ENCODE results near the gene UBL4B. TPM values are rescaled to one million over a fixed set of nuclear protein-coding genes. Genes with fewer than 3 reads are reported as not detected.
A peak's percentile ranks its signal among the peaks of the same experiment; 100 is the strongest.

UBL4B gene
- total RNA-seq, 1 experiment from 2014 or later = not detected

- in situ Hi-C loops (cut with HindIII; ENCODE audit: low sequenced_read_pairs) = no loop called here
- no peak for DNase-seq (ENCODE audit: low spot score)
Observed at GRCh38 chr1:110107867-110108469, 4.3 kb upstream of the UBL4B start.

- DNase-seq (ENCODE audit: low spot score) = no peak
- in situ Hi-C loops (cut with HindIII; ENCODE audit: low sequenced_read_pairs) = no loop called here
Observed at GRCh38 chr1:110111081-110111480, 1.2 kb upstream of the UBL4B start.

DNA sequence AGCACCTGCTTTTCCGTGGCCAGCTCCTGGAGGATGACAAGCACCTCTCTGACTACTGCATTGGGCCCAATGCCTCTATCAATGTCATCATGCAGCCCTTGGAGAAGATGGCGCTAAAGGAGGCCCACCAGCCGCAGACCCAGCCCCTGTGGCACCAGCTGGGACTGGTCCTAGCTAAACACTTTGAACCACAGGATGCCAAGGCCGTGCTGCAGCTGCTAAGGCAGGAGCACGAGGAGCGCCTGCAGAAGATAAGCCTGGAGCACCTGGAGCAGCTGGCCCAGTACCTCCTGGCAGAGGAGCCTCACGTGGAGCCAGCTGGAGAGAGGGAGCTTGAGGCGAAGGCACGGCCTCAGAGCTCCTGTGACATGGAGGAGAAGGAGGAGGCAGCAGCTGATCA is 413 bp downstream of the UBL4B start:
- in situ Hi-C loops (cut with HindIII; ENCODE audit: low sequenced_read_pairs) = no loop called here
- DNase-seq (ENCODE audit: low spot score) = no peak

DNA sequence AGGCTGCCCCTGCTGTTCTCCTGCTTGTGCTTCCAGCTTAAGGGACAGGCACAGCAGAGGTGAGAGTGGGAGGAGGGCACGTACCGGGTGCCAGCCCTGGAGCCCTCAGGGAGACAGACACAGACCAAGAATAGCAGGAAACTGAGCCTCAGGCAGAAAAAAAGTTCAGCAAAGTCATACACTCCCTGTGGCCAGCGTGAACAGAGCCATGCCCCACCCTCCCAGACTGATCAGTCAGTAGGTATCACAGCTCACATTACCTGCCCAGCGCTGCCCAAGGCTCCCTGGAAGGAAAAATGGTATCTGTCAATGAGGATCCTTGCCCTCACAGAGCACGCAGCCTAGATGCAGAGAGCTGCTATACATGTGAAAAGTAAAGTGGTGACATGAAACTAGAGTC is 1.3 kb downstream of the UBL4B start:
- in situ Hi-C loops (cut with HindIII; ENCODE audit: low sequenced_read_pairs) = no loop called here
- DNase-seq (ENCODE audit: low spot score) = no peak

- no peak for DNase-seq (ENCODE audit: low spot score)
- in situ Hi-C loops (cut with HindIII; ENCODE audit: low sequenced_read_pairs) = no loop called here
Observed at GRCh38 chr1:110114173-110114572, 1.9 kb downstream of the UBL4B start.

DNA sequence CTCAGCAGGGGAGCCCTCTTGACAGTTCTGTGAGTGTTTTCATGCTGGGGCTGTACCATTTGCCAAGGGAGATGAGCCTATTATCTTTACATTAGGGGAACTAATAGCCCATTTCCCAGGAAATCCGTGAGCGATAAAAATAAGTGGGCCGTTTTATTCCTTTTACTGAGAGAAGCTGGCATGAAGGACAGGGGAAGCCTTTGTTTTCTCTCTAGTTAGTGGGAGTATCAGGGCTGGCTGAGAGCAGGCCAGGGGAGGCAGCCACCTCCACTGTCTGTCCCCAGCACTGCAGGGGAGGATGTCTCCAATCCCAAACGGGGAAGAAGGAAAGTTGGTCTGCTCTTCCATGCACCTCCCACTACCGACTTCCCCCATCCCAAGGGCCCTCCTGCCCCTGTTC is 2.5 kb downstream of the UBL4B start:
- DNase-seq (ENCODE audit: low spot score) = no peak
- in situ Hi-C loops (cut with HindIII; ENCODE audit: low sequenced_read_pairs) = no loop called here

DNA sequence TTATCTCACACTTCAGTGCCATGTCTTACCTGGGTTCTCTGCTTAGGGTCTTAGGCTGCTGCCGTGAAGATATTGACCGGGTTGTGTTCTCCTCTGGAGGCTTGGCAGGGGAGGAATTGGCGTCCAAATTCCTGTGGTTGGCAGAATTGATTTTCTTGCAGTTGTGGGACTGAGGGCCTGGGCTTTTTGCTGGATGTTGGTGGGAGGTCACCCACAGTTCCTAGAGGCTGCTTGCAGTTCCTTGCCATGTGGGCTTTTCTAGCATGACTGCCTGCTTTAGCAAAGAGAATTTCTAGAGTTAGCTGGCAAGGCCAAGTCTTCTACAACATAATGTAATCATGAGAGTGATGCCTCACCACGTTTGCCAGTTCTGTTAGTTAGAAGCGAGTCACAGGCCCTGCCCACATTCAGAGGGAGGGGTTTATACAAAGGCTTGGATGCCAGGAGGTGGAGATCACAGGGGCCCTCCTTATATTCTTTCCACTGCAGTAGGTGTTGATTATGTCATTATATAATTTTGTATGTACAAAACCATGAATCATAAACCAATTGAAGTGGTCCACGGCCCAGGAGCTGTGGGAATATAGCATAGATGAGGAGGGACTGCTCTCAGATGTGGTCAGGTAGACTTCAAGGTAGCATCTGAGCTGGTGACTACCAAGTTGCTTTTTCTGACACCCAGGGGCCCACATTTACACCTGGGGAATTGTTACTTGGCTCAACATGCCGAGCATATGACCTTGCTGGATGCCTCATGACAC is 6.6 kb downstream of the UBL4B start:
- in situ Hi-C loops (cut with HindIII; ENCODE audit: low sequenced_read_pairs) = no loop called here
- DNase-seq (ENCODE audit: low spot score) = no peak

- in situ Hi-C loops (cut with HindIII; ENCODE audit: low sequenced_read_pairs) = no loop called here
- no peak for DNase-seq (ENCODE audit: low spot score)
Observed at GRCh38 chr1:110119843-110120242, 7.6 kb downstream of the UBL4B start.

GRCh38 chr1:110120960-110121561 is 8.8 kb downstream of the UBL4B start:
- in situ Hi-C loops (cut with HindIII; ENCODE audit: low sequenced_read_pairs) = no loop called here
- no peak for DNase-seq (ENCODE audit: low spot score)

DNA sequence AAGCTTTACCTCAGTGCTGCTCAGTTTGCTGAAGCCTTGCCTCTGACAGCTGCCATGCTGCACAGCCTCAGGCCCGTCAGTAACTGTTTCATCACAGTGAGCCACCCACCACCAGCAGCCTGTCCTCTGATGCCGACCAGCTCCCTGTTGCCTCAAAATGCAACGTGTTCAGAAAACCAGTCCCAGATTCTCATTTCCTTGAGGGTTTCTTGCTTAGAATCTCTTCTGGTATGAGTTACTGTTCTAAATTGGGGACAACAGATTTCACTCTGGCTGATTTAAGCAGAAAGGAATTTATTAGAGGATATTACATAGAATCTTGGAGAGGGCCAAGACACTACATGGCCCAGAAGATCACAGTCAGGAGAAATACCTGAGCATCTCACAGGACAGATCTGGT is 11.0 kb downstream of the UBL4B start:
- DNase-seq (ENCODE audit: low spot score) = no peak
- in situ Hi-C loops (cut with HindIII; ENCODE audit: low sequenced_read_pairs) = no loop called here

DNA sequence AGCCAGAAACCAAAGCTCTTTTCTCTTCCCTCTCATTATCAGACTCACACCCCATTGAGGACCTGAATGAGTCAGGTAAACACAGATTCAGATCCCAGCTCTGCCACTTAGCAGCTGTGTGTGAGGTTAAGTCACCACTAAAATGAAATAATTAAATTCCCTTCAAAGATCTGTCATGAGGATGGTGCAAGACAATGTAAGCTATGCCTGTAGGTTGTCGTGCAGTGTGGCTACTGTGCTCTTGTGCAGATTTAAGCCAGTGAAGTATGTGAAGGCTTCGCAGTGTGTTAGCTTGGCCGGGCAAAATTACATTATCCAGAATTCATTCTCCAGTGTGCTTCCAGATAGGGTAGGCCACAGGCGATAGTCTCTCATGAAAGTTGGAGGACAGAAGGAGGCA is 13.6 kb downstream of the UBL4B start:
- no peak for DNase-seq (ENCODE audit: low spot score)
- in situ Hi-C loops (cut with HindIII; ENCODE audit: low sequenced_read_pairs) = no loop called here

DNA sequence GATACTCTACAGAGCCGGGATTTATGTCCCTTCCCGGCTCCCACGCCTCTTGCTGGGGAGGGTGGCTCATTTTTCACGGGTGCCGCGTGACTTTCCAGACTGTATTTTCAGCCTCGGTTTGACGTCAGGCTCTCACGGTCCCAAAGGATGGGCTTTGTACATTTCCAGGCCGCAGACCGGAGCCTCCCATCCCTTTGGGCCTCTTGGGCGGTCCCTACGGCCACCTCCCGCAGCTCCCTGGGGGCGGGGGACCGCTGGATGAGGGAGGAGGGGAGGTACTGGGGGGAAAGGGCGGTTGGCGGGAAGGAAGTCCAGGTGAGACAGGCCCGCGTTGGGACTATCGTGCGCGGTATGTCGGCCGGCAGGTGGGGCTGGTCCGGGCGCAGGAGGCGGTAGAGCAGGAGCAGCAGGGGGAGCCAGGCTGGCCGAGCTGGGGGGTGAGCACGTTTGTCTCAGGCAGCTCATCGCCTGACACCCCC is 17.9 kb downstream of the UBL4B start:
- no peak for DNase-seq (ENCODE audit: low spot score)
- in situ Hi-C loops (cut with HindIII; ENCODE audit: low sequenced_read_pairs) = no loop called here

DNA sequence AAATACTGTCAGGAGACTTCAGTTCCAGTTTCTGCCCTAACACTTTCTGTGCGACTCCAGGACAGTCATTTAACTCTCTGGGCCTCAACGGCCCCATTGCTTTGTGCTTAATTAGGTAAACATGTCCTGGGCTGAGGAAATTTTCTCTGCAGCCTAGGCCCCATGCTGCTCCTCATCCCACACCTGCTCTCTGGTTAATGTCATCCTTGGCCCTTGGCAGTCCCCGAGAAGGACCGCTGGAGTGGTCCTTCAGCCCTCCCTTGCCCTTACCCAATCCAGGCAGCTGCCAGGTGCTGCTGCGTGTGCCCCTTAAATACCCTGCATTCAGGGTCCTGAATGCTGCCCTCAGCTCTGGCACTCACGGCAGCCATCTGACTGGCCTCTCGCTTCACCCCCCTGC is 18.7 kb downstream of the UBL4B start:
- DNase-seq (ENCODE audit: low spot score) = no peak
- in situ Hi-C loops (cut with HindIII; ENCODE audit: low sequenced_read_pairs) = no loop called here

DNA sequence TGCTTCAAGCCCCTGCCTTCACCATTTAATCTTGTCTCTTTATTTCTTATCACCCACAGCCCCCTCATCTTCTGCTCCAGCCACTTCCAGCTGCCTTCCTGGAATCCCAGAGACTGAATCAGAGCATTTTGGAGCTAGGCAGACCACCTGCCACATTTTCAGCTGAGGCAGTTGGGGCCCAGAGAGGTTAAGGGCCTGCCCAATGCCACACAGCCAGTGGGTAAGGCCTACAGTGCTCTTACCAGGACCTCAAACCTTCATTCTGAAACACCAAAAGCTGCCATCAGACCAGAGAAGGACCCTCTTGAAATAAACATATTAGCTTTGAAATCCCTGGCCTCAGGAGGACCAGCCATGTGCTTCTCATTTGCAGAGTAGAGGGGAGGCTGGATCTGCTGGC is 20.4 kb downstream of the UBL4B start:
- no peak for DNase-seq (ENCODE audit: low spot score)
- in situ Hi-C loops (cut with HindIII; ENCODE audit: low sequenced_read_pairs) = no loop called here

DNA sequence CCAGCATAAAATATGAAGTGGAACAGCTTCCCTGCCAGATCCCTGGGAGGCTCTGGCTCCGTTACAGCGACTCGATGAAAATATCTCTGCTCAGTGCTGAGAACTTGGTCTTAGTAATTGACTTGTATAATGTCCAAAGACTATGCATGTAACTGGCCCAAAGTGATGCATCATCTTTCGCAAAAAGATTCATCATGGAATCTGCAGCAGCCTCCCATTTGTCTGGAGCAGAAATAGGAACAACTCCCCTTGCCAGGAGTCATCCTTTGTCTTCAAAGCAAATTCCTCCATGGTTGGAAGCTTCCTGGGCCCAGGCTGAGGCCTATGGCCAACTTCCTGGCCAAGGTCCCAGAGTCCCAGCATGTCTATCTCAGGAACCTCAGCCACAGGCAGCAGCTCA is 21.2 kb downstream of the UBL4B start:
- in situ Hi-C loops (cut with HindIII; ENCODE audit: low sequenced_read_pairs) = no loop called here

GRCh38 chr1:110134050-110134595 is 21.9 kb downstream of the UBL4B start:
- no peak for DNase-seq (ENCODE audit: low spot score)
- in situ Hi-C loops (cut with HindIII; ENCODE audit: low sequenced_read_pairs) = no loop called here

More for the DNA sequence above, 21.2 kb downstream of the UBL4B start:
- peak; percentile 79 for DNase-seq (ENCODE audit: low spot score)

GRCh38 chr1:110135246-110135645 is 23.0 kb downstream of the UBL4B start:
- DNase-seq (ENCODE audit: low spot score) = peak; percentile 61
- in situ Hi-C loops (cut with HindIII; ENCODE audit: low sequenced_read_pairs) = no loop called here

DNA sequence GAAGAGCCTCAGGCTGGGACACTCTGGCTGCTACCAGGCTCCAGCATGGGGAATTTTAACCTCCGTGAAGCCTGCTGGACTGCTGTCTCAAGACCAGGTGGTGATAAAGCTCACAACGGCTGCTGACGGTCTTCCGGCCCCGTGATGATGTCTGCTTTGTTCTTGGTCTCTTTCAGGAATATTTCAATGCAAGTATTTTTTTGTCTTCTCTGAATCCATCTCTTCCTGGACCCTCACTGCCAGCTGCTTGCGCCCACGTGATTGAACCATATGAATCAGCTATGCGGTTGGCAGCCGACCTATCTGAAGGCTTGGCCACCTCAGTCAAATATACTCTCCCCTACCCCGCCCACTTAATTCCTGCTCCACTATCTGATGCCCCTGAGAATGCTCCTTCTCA is 23.4 kb downstream of the UBL4B start:
- DNase-seq (ENCODE audit: low spot score) = peak; percentile 59
- in situ Hi-C loops (cut with HindIII; ENCODE audit: low sequenced_read_pairs) = no loop called here

- peak; percentile 99 for DNase-seq (ENCODE audit: low spot score)
- in situ Hi-C loops (cut with HindIII; ENCODE audit: low sequenced_read_pairs) = no loop called here
Observed at GRCh38 chr1:110136911-110137310, 24.7 kb downstream of the UBL4B start.

DNA sequence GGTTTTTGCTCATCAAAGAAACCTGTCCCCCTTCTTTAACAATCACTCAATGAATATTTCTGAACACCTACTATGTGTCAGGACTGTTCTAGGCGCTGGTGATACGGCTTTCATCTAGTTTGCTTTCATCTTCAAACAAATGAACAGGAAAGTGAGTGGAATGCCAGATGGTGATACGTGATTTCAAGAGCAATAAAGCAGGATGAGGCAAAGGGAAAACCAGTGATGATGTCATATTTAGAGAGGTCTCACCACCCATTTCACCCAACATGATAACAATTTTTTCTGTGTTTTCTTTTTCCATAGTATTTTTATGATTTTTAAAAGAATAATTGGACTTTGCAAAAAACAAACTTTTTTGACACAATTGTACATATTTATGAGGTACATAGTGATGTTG is 26.7 kb downstream of the UBL4B start:
- in situ Hi-C loops (cut with HindIII; ENCODE audit: low sequenced_read_pairs) = no loop called here

More for the DNA sequence above, 26.7 kb downstream of the UBL4B start:
- no peak for DNase-seq (ENCODE audit: low spot score)

All from G401 (cell line).